ENCODE data around the gene TMEM244.
"Not testable (repeated sequence)": the region's sequence is repeated elsewhere in the genome, so short reads cannot be mapped to it uniquely, and the experiment has no call there.

The TMEM244 gene

DNA sequence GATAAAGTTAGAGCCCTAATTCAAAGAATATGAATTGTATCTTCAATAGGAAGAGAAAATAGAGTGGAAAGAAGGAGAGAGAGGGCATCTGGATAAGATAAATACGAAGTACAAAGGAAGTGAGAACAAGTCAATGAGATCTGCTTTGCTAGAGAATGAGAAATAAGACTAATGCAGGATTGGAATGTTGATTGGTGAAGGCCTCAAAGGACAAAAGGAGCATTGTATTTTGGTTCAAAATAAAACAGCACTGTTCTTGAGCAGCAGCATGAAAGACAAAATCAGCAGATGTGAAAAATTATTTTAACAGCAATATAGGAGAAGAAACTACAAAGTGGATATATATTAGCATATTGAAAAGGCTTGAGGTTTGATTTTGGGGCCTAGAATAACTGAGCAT lies 5.1 kb upstream of the TMEM244 start:
- DNase-seq, result no peak

DNA sequence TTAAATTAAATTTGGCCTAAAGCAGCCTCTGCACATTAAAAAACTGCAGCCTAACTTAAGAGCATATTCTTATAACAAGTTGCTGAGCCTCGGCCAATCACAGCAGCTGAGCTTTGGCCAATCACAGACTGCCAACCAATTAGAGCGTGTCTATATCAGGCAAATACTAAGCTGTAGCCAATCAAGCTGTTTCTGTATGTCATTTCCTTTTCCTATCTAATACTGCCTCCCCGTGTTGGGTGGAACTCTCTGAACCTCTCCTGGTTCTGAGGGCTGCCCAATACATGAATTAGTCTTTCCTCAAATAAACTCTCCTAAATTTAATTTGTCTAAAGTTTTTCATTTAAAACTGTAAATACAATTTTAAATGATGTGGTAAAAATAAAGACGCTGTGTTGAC lies 3.9 kb upstream of the TMEM244 start:
- no peak for DNase-seq

- DNase-seq, result no peak
Observed at GRCh38 chr6:129863664-129864063, 2.5 kb upstream of the TMEM244 start.

- DNase-seq, result no peak
Observed at GRCh38 chr6:129859524-129859923, 1.6 kb downstream of the TMEM244 start.

GRCh38 chr6:129857838-129858237 lies 3.3 kb downstream of the TMEM244 start:
- DNase-seq, result no peak

- no peak for DNase-seq
Observed at GRCh38 chr6:129853996-129854711, 7.0 kb downstream of the TMEM244 start.

- peak; percentile 64 for DNase-seq
Observed at GRCh38 chr6:129852257-129852858, 8.8 kb downstream of the TMEM244 start.

- no peak for DNase-seq
Observed at GRCh38 chr6:129849456-129849855, 11.7 kb downstream of the TMEM244 start.

- peak; percentile 21 for DNase-seq
Observed at GRCh38 chr6:129846761-129847160, 14.4 kb downstream of the TMEM244 start.

DNA sequence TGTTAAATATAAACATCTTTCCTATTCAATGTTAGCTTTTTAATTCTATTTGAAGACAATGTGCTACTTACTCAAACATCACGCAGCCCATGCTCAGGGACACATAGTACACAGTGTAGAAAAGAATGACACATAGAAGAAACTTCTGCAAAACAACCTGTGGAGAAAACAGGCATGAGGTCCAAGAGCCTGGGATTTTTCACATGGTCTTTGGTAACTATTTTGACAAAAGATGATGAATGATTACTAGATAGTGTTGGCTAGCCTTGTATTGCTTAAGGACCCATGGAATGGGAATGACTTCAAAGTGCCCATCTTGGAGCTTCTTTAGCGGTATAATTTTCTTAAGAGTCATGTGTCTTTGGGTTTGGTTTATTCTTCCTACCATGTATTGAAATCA lies 15.4 kb downstream of the TMEM244 start:
- DNase-seq, result no peak

GRCh38 chr6:129844118-129844891 lies 16.8 kb downstream of the TMEM244 start:
- DNase-seq, result no peak

DNA sequence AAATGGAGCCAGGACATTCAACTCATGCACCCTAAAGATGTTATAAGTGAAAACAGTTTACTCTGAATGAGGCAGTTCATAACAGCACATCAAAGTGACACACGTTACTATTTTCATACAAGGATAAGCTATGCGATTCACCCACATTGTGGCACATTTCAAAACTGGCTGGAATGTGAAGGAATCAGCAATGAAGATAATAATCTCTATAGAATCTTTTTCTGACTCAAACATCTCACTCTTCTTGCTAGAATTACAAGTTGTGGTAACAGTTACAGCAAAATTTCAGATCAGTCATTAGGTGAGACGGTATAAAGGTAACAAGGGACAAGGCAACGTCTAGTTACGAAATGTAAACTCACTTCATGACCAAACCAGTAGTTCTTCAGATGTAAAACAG lies 17.5 kb downstream of the TMEM244 start:
- no peak for DNase-seq

DNA sequence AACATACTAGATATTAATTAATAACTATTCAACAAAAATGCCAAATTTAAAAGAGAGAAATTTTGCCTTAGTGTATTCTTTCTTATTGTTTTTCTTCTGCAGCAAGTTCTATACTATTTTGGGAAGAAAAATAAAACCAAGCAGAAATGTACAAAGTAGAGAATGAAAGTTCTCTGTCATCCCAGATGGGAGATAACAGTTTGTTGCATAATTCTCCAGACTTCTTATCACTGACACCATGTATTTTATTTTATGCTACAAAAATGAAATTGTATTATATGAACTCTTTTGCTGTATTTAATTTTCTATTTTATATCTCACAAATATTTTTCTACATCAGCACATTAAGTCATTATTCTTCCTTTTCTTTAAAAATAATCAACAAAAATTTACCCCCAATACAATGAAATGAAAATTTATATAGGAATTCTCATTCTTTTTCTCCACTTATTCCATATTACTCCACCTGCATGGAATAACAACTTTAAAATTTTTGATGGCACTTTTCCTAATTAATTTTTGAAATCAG lies 18.2 kb downstream of the TMEM244 start:
- no peak for DNase-seq

GRCh38 chr6:129842137-129842536 lies 19.0 kb downstream of the TMEM244 start:
- no peak for DNase-seq

- DNase-seq, result not testable (repeated sequence)
Observed at GRCh38 chr6:129839562-129839961, 21.6 kb downstream of the TMEM244 start.

GRCh38 chr6:129835691-129836090 lies 25.4 kb downstream of the TMEM244 start:
- no peak for DNase-seq

GRCh38 chr6:129832299-129832698 lies 28.8 kb downstream of the TMEM244 start:
- DNase-seq, result no peak

DNA sequence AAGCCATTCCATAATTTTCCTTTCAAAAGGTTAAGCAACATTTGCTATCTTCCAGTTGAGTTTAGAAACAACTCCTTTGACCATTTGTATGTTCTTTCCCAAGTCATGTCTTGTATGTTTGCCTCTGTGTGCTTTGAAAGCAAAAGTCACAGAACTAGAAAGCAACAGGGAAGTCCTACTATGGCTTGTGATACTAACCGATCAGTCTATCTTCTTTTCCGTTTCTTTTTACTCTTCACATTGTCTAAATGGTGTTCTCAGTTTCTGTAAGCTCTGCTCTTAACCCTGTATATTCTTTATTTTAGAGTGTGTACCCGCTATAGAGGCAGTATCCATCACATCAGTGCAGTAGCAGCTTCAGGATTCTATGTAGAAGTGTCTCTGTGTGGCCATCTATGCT lies 32.9 kb downstream of the TMEM244 start:
- DNase-seq, result no peak

DNA sequence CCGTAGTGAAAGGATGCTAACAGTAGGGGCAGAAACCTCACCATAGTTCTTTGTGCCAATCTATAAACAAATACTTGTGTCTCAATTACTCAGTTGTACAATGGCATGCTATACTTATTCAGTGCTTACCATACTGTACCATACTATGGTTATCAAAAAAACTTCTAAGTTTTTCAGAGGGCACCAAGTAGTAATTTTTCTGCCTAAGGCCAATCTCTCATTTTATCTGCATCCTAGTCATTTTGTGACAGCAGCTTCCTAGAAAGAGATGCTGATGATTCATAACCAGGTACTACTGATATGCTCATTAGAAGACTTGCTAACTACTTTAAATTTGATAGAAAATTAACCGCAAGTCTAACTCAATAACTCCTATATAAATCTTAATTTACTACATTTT lies 42.9 kb downstream of the TMEM244 start:
- DNase-seq, result no peak

DNA sequence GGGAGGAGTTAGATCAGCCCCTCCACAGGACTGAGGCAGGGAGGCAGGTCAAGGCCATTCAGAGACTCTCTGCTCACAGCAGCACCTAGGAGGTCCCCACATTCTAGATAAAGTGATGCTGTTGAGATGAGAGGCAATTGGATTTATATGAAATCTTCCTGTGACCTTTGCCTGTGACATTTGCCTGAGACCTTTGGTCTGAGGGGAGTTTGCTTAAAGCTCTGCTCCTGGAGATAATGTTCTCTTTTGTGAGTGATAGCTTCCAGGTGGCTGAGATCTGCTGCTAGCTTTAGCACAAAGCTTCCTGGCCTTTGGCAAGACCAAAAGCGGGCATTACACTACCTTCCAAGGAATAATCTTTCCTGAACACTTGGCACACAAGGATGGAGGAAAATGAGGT lies 43.3 kb downstream of the TMEM244 start:
- no peak for DNase-seq

DNA sequence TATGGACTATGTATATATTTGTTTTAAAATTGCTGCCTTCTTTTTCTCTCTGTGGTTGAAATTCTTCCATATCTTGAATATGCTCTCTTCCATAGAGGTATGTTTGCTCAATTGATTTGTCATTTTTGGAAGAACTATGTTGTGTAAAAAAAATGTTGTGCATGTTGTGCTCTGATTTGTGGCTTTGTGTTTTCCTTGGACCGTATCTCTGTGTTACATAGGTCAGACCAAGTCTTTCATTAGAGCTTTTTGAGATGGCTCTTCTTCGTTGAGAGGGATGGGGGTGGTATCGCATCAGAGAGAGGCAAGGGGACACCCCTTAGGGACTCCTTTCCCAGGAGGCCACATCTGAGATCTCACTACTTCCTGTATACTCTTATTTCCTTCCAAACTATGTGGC lies 43.8 kb downstream of the TMEM244 start:
- DNase-seq, result no peak

- DNase-seq, result no peak
Observed at GRCh38 chr6:129812145-129812777, 48.9 kb downstream of the TMEM244 start.

DNA sequence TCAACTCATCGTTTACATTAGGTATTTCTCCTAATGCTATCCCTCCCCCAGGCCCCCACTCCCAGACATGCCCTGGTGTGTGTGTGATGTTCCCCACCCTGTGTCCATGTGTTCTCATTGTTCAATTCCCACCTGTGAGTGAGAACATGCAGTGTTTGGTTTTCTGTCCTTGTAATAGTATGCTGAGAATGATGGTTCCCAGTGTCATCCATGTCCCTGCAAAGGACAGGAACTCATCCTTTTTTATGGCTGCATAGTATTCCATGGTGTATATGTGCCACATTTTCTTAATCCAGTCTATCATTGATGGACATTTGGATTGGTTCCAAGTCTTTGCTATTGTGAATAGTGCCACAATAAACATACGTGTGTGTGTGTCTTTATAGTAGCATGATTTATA lies 54.0 kb downstream of the TMEM244 start:
- not testable (repeated sequence) for DNase-seq

All from NCI-H82 (cell line).